GM21515 (cell line): ENCODE data around the gene THOC6.

ENCODE experiments used
- ATAC-seq: cut with Tn5 transposase; IDR thresholded peaks from one replicate; pipeline ENCODE4 v1.9.1; 2021; ENCODE audit not compliant: unreplicated experiment

The THOC6 gene

DNA sequence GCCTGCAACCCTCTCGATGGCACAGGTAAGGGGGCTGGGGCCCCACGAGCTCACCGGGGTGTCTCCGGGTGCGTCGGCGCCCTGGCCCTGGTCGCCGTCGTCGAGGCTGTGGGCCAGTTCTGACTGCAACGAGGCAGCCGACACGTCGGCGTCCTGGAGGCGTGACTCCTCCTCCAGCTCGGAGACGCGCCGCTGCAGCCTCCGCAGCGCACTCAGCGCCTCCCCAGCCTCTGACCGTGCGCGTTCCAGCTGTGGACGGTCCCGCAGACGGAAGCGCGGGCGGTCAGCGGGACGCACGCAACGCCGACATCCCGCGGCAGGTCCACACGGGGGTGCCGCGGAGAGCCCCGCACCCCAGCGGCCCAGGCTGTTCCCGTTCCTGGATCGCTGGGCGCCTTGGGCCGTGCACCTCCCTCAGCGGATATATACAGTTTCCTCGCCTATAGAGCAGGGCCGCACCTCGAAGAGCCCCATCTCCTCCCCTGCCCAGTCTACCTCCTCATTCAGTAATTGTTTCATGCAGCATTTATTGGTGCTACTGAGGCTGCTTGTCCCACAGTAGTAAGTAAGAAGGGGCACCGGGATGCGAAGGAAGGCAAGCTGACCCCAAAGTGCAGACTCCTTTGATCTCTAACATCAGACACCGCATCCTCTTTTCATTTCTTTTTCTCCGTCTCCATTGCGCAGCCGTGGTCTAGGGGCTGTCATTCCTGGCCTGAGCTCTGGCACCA lies 5.8 kb downstream of the THOC6 start:
- no peak for ATAC-seq

DNA sequence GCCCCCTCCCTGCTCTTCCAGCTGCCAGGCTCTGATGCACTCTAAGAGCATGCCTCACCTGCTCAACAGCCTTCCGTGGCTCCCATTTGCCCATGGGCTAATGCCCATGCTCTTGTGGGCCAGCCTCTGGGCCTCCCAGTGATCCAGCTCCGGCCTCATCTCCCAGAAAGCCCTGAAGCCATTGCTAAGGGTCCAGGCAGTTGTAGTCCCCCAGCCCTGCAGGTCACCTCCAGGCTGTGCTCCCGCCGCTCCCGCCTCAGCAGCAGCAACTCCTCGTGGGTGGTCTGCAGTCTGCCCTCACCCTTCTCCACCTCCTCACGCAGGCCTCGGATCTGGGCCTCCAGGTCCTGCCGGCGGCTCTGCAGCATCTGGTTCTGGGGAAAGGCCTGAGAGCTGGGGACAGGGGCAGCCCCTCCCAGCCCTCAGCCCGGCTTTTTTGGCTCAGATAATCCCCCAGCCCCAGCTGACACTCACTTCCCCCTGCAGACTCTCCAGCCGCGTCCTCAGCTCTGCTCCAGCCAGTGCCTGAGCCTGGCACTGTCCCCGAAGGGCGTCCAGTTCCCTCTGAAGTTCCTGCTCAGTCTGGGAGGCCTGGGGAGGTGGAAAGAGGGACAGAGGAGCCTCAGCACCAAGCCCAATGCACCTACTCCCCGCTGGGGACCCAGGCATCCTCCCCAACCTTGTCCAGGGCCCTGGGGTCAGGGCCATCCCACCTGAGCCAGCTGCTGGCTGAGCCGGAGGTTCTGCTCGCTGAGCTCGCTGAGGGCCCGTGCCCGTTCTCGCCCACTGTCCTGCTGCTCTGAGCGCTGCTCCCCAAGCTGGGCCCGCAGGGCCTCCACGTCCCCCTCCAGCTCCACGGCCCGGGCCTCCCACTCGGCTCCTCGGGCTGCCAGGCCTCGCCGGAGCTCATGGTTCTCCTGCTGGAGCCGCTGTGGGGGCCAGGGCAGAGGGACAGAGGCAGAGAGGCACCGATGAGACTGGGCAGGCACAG lies 6.7 kb downstream of the THOC6 start:
- no peak for ATAC-seq

DNA sequence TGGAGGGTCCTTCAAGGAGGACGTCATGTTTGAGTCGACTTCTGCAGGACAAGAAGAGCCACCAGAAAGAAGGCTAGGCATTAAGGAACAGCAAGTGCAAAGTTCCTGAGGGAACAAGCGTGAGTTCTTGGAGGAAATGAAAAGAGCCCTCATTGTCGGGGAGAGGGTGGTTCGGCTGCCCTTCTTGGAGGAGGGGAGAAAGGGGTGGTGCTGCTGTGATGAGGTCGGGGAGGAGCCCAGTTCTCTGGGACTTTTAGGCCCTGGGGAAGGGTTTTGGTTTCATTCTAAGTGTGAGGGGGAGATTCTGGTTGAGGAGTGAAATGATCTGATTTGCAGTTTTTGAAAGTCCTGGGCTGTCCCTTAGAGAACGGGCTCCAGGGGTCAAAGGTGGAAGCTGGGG lies 8.8 kb downstream of the THOC6 start:
- ATAC-seq, result no peak

- ATAC-seq, result no peak
These were observed 11.6 kb downstream of the THOC6 start for GRCh38 chr16:3035289-3035971.

GRCh38 chr16:3035972-3036725 lies 12.3 kb downstream of the THOC6 start:
- no peak for ATAC-seq

DNA sequence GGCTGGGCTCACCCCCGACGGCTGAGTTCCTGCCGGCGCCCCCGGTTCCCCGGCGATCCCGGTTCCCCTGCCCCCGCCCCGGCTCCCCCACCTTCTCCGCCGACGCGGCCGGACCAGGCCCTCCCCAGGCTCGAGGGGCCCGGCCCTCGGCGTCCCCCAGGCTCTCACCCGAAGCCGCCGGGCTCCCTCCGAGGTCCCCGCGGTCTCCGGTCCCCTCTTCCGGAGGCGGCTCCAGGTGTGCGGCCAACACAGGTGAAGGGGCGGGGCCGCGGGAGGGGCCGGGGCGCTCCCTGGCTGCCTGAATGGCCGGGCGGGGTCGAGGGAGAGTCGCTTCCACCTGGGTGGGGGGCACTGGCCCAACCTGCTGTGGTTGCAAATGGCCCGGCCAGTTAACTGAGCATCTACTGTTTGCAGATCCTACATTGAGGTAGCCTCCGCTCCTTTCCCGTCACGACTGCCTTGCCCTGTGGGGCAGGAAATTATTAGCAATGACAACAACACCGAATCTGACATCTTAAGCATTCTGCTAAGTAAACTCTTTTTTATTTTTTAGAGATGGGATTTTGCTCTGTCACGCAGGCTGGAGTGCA lies 13.0 kb downstream of the THOC6 start, which contains the start of gene BICDL2:
Gene BICDL2, minus strand, starts transcription at position 219 of the 590 bp plus-strand sequence. CDS start 1,448 bp downstream, outside the sequence.
- no peak for ATAC-seq

GRCh38 chr16:3038256-3038655 lies 14.4 kb downstream of the THOC6 start:
- ATAC-seq, result no peak

- ATAC-seq, result no peak
These were observed 15.1 kb downstream of the THOC6 start for GRCh38 chr16:3038896-3039295.

- no peak for ATAC-seq
These were observed 18.5 kb downstream of the THOC6 start for GRCh38 chr16:3042376-3042775.

DNA sequence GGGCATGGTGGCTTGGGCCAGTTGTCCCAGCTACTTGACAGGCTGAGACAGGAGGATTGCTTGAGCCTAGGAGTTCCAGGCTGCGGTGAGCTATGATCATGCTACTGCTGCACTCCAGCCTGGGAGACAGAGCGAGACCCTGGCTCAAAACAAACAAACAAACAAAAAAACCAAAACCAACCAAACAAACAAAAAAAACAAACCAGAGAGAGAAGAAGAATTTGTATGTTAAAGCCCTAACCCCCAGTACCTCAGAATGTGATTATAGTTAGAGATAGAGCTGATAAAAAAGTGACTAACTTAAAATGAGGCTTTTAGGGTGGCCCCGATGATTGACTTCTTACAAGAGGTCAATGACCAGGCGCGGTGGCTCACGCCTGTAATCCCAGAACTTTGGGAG lies 20.9 kb downstream of the THOC6 start:
- no peak for ATAC-seq

DNA sequence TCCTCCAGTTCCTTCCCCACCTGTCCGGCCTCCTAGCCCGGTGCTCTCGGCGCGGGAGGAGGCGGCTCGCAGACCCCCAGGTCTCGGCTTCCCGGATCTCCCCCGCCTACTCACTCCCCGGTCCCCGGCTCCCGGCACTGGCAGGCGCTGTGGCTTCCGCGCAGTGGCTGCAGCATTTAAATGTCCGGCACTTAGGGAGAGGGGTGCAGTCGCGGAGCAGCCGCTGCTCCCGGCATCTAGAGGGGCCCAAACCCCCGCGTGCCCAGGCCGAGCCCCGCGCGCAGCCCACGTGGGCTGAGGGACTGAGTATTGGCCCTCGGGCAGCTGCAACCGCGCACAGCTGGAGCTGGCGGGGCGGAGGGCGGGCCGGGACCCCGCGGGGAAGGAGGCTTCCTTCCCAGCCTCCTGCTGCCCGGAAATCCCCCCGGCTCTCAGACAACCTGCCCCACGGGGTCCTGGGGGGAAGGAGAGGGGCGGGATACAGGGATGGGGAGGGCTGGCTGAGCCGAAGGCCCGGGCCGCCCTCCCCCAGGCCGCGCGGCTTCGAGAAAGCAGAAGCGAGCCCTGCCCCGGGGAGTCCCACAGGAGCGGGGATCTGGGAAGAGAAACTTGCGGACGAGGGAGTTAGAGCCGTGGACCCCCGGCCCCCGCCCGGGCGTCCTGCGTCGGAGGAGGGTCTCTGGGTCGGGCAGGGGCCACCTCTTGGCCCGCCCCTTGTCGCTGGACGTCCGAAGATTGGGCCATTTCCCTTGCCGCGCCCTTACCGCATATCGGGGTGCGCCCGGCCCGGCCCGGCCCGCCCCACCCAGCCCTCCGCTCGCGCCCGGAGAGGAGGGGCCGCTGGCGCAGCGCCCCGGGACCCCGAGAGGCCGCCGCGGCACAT lies 22.2 kb downstream of the THOC6 start, which contains the start of gene MMP25:
Gene MMP25, plus strand, starts transcription at position 804 of the 883 bp plus-strand sequence. CDS start 357 bp downstream, outside the sequence.
- no peak for ATAC-seq

- no peak for ATAC-seq
These were observed 23.0 kb downstream of the THOC6 start for GRCh38 chr16:3046641-3047386.

DNA sequence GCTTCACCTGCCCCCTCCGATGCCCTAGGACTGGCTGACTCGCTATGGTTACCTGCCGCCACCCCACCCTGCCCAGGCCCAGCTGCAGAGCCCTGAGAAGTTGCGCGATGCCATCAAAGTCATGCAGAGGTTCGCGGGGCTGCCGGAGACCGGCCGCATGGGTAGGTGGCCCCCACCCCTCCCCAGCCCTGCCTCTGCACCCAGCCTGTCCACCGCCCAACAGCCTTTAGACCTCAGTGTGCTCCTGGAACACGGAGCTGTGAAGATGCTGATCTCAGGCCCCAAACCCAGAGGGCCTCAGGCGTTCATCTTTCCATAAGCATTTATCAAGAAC lies 23.5 kb downstream of the THOC6 start:
- no peak for ATAC-seq

DNA sequence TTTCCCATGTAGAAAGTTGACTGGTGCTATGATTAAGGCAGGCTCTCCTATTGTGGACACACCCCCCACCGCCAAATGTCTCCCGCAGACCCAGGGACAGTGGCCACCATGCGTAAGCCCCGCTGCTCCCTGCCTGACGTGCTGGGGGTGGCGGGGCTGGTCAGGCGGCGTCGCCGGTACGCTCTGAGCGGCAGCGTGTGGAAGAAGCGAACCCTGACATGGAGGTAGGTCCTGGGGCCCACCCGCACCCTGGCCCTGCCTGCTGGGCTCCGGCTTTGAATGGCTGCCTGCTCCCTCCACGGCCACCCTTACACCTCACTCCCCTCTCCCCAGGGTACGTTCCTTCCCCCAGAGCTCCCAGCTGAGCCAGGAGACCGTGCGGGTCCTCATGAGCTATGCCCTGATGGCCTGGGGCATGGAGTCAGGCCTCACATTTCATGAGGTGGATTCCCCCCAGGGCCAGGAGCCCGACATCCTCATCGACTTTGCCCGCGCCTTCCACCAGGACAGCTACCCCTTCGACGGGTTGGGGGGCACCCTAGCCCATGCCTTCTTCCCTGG lies 26.2 kb downstream of the THOC6 start:
- no peak for ATAC-seq

DNA sequence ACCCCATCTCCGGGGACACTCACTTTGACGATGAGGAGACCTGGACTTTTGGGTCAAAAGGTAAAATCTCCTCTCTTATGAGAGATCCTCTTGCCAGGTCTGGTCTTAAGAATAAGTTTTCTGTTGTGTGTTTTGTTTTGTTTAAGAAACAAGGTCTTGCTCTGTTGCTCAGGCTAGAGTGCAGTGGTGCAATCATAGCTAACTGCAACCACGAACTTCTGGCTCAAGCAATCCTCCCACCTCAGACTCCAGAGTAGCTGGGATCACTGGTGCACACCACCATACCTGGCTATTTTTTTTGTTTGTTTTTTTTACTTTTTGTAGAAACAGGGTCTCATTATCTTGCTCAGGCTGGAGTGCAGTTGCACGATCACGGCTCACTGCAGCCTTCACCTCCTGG lies 26.7 kb downstream of the THOC6 start:
- no peak for ATAC-seq

- no peak for ATAC-seq
These were observed 27.2 kb downstream of the THOC6 start for GRCh38 chr16:3051009-3051408.

GRCh38 chr16:3051494-3051893 lies 27.7 kb downstream of the THOC6 start:
- no peak for ATAC-seq
